SK-N-SH (cell line): ENCODE results near the gene THSD8. TPM values are rescaled to one million over a fixed set of nuclear protein-coding genes. Genes with fewer than 3 reads are reported as not detected.

Experiments used
- CTCF ChIA-PET: fragments of 300-600, 350-600 bp; formaldehyde crosslinking; extraction: SDS; loops from one replicate; lab custom pipeline; 2021; lab: Yijun Ruan, JAX
- POLR2A ChIA-PET: fragments of 350-600 bp; sonication (Branson Sonifier 250); formaldehyde crosslinking; extraction: SDS; loops from one replicate; lab custom pipeline; 2020; ENCODE audit warnings: antibody characterized with exemption, inconsistent platforms; lab: Yijun Ruan, JAX
- DNase-seq: peaks from one replicate; pipeline ENCODE4 v3.0.0; 2012
- H2AFZ ChIP-seq: fragments of 200-600 bp; sonication (generic); 2 replicates; pipeline ENCODE4 v1.8.1; 2016; ENCODE audit warnings: antibody characterized with exemption, mild to moderate bottlenecking, low read depth
- H3F3A ChIP-seq: fragments of 200-600 bp; sonication (generic); replicated peaks from 2 replicates; pipeline ENCODE3; 2016; ENCODE audit warnings: antibody characterized with exemption, mild to moderate bottlenecking; ENCODE audit not compliant: insufficient read depth
- H3K27ac ChIP-seq, 2 experiments: fragments of 200-500 bp in 1 of 2; fragments of 200-600 bp in 1 of 2; sonication (Bioruptor generic) in 1 of 2; sonication (generic), shearing (Covaris generic) in 1 of 2; 2 replicates each; pipeline versions ENCODE4 v1.5.1 to v1.6.1; 2014 to 2016; ENCODE audit warnings: low read depth in 2 of 2, inconsistent platforms in 1 of 2, low read length in 1 of 2, mild to moderate bottlenecking in 1 of 2, mixed read lengths in 1 of 2
- H3K27me3 ChIP-seq: fragments of 200-600 bp; sonication (generic), shearing (Covaris generic); 2 replicates; pipeline ENCODE4 v1.6.1; 2016; ENCODE audit warnings: mixed run types; ENCODE audit not compliant: insufficient read depth
- H3K36me3 ChIP-seq, 2 experiments: fragments of 200-500 bp in 1 of 2; fragments of 200-600 bp in 1 of 2; sonication (Bioruptor generic) in 1 of 2; sonication (generic) in 1 of 2; replicated peaks in 1 of 2; 2 replicates each; pipeline versions ENCODE3 to v1.5.1; 2014 to 2016; ENCODE audit warnings: low read length in 1 of 2, mild to moderate bottlenecking in 1 of 2; ENCODE audit not compliant: insufficient read depth in 2 of 2, control insufficient read depth in 1 of 2
- H3K4me1 ChIP-seq, 2 experiments: fragments of 200-500 bp in 1 of 2; fragments of 200-600 bp in 1 of 2; sonication (Bioruptor generic) in 1 of 2; sonication (generic), shearing (Covaris generic) in 1 of 2; 2 replicates each; pipeline versions ENCODE4 v1.5.1 to v1.6.1; 2014 to 2016; ENCODE audit warnings: low read depth in 1 of 2, low read length in 1 of 2, mixed run types in 1 of 2; ENCODE audit not compliant: insufficient read depth in 2 of 2, control insufficient read depth in 1 of 2
- H3K4me2 ChIP-seq: fragments of 200-600 bp; sonication (generic), shearing (Covaris generic); 2 replicates; pipeline ENCODE4 v1.6.1; 2017; ENCODE audit warnings: mixed run types
- H3K4me3 ChIP-seq, 2 experiments: fragments of 200-500 bp in 1 of 2; fragments of 200-600 bp in 1 of 2; sonication (Bioruptor generic) in 1 of 2; sonication (generic), shearing (Covaris generic) in 1 of 2; 2 replicates each; pipeline versions ENCODE4 v1.5.1 to v1.8.1; 2014 to 2016; ENCODE audit warnings: low read depth in 2 of 2, inconsistent platforms in 1 of 2, low read length in 1 of 2, mild to moderate bottlenecking in 1 of 2, mixed read lengths in 1 of 2, moderate library complexity in 1 of 2
- H3K79me2 ChIP-seq: fragments of 200-600 bp; sonication (generic); 2 replicates; pipeline ENCODE4 v1.8.1; 2017; ENCODE audit warnings: mild to moderate bottlenecking; ENCODE audit not compliant: insufficient read depth
- H3K9ac ChIP-seq: fragments of 200-600 bp; sonication (generic); 2 replicates; pipeline ENCODE4 v1.6.1; 2017; ENCODE audit warnings: mixed run types
- H3K9me2 ChIP-seq: fragments of 200-600 bp; sonication (generic); 2 replicates; pipeline ENCODE4 v1.6.1; 2017; ENCODE audit warnings: mixed run types
- H3K9me3 ChIP-seq: fragments of 200-600 bp; sonication (generic); 2 replicates; pipeline ENCODE4 v1.6.1; 2017; ENCODE audit warnings: mixed run types, mild to moderate bottlenecking, moderate library complexity
- H4K20me1 ChIP-seq: fragments of 200-600 bp; sonication (generic); 2 replicates; pipeline ENCODE4 v1.6.1; 2017; ENCODE audit warnings: mild to moderate bottlenecking, mixed run types; ENCODE audit not compliant: insufficient read depth
- JUND ChIP-seq: IDR thresholded peaks from 2 replicates; pipeline ENCODE4 v1.4.0; 2012
- MEF2A ChIP-seq: IDR thresholded peaks from 2 replicates; pipeline ENCODE4 v1.4.0; 2012; ENCODE audit warnings: low read depth, borderline replicate concordance
- NFIC ChIP-seq: IDR thresholded peaks from 2 replicates; pipeline ENCODE4 v1.4.0; 2012; ENCODE audit warnings: borderline replicate concordance
- RAD21 ChIP-seq: IDR thresholded peaks from 2 replicates; pipeline ENCODE4 v1.6.1; 2012; ENCODE audit warnings: mild to moderate bottlenecking, low read length
- RFX5 ChIP-seq: IDR thresholded peaks from 2 replicates; pipeline ENCODE4 v1.6.1; 2012; ENCODE audit warnings: mild to moderate bottlenecking, improper control_type of control experiment, low read length
- SIN3A ChIP-seq: IDR thresholded peaks from 2 replicates; pipeline ENCODE4 v1.6.1; 2012; ENCODE audit warnings: low read depth, mild to moderate bottlenecking, low read length, moderate library complexity, borderline replicate concordance
- WGBS: methylation state at CpG from one replicate; pipeline ENCODE4 v1.1.6; 2017; ENCODE audit warnings: low lambda C conversion rate; 5-methylcytosine and 5-hydroxymethylcytosine counted together
- polyA plus RNA-seq, 3 experiments: library from polyadenylated mRNA; depleted of rRNA; stranded (reverse); fragments of >200 nt; gene quantifications; 2 replicates each; pipeline ENCODE4 v1.2.3, GENCODE V29; 2012
- TF ChIP-seq, protein P1 (sequence below): fragments of 150-350 bp; IDR thresholded peaks from 2 replicates; pipeline ENCODE4 v1.6.1; 2016; ENCODE audit warnings: mild to moderate bottlenecking, low read depth, low read length
- TF ChIP-seq, protein P2 (sequence below): IDR thresholded peaks from 2 replicates; pipeline ENCODE4; 2012
- TF ChIP-seq, protein P3 (sequence below): IDR thresholded peaks from 2 replicates; pipeline ENCODE4 v1.6.1; 2012; ENCODE audit warnings: mild to moderate bottlenecking, low read depth, low read length, moderate library complexity

THSD8 gene
- polyA plus RNA-seq, 1 of the 3 experiments (the other 2 are of a cell fraction): not detected

DNA sequence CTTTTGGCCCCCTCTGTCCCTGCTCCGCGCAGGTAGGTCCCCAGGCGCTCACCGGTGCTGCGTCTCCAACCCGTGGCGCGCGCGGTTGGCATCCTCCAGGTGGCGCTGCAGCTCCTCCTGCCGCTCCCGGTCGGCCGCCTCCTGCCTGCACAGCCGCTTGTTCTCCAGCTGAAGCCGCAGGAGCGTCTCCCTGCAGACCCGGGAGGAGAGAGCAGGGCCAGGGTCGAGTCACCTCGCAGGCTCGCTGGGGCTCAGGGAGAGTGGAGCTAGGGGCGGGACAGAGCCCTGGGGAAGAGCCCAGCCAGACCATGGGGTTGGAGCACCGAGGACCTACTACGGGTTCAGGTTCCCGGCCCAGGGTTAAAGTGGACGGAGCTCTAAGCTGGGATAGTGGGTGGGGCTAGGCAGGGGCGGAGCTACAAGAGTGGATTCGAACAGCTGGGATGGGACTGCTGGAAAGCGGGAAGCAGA, 35.8 kb upstream of the THSD8 start (continued):
- TF ChIP-seq RAD21: no peak
- no peak for TF ChIP-seq SIN3A

DNA sequence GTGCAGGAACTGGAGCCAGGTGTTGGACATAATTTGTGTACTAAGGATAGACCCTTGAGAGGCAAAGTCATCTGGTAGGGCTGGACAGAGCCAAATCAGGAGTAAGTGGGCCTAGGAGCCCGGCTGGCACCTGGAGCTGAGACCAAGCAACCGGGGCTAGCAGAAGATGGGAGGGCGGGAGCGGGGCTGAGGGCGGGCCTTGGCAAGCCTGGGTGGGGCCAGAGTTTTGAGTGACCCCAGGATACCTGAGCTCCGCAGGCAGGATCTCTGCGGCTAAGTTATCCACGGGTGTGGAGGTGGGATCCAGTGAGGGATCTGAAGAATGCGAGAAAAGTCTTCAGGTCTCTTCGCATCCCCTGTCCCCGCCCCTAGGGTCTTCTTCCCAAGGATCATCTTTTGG, 34.7 kb upstream of the THSD8 start:
- Histone ChIP-seq H3K36me3 (peaks cover 4 to 11% of the 10 kb centered on the region in 2 experiments), H3K4me2 (no peak overlapping the region), H3K9ac (no peak overlapping the region), H3K9me2 (no peaks in the 10 kb centered on the region), H3K9me3 (no peaks in the 10 kb centered on the region), H4K20me1 (no peaks in the 10 kb centered on the region), H3K79me2 (no peaks in the 10 kb centered on the region), H3K4me3 (no peak overlapping the region), H3K27ac (no peak overlapping the region), H3K27me3 (no peaks in the 10 kb centered on the region), H3K4me1 (peaks cover 0 to 12% of the 10 kb centered on the region in 2 experiments; a peak in 1 of 4 replicates), H2AFZ (no peak overlapping the region), H3F3A (no peaks in the 10 kb centered on the region)
- ChIA-PET POLR2A (interaction anchor here (0.6 kb wide), 1 partner anchor 48 kb away, joined by 3 read pairs; no protein-coding TSS in a partner anchor), CTCF (interaction anchor here (0.6 to 17.5 kb wide), 8 partner anchors 8 to 80 kb away, joined by 3 to 321 read pairs (median 10); partner anchors contain the start of genes BEST2, GET3, JUNB and PRDX2)
- WGBS: 93% methylated on average over 11 of the region's 11 CpGs
- DNase-seq: no peak
- TF ChIP-seq MEF2A (no peak), NFIC (no peak)
- TF ChIP-seq, protein P1, sequence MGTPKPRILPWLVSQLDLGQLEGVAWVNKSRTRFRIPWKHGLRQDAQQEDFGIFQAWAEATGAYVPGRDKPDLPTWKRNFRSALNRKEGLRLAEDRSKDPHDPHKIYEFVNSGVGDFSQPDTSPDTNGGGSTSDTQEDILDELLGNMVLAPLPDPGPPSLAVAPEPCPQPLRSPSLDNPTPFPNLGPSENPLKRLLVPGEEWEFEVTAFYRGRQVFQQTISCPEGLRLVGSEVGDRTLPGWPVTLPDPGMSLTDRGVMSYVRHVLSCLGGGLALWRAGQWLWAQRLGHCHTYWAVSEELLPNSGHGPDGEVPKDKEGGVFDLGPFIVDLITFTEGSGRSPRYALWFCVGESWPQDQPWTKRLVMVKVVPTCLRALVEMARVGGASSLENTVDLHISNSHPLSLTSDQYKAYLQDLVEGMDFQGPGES: no peak
- TF ChIP-seq, protein P2, sequence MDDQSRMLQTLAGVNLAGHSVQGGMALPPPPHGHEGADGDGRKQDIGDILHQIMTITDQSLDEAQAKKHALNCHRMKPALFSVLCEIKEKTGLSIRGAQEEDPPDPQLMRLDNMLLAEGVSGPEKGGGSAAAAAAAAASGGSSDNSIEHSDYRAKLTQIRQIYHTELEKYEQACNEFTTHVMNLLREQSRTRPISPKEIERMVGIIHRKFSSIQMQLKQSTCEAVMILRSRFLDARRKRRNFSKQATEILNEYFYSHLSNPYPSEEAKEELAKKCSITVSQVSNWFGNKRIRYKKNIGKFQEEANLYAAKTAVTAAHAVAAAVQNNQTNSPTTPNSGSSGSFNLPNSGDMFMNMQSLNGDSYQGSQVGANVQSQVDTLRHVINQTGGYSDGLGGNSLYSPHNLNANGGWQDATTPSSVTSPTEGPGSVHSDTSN: no peak

DNA sequence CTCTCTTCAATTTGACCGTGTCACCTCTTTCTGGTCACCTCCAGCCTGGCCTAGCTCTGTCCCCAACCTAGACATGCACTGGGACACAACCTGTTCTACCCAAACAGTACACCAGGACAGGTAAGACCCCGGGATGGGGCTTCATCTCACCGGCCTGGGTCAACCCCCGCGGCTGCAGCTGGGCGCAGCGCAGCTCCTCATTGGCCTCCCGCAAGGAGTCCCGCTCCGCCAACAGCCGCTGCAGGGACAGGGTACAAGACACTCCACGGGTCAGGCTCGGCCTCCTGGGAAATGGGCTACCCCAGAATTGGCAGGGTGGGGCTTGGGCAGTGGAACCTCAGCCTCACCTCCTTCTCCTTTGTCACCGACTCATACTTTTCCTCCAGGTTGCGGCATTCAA, 34.2 kb upstream of the THSD8 start:
- DNase-seq: no peak
- no peaks in the 10 kb centered on the region for H3K27me3 ChIP-seq
- H3K4me3 ChIP-seq: no peak overlapping the region
- POLR2A ChIA-PET: no interaction called here
- TF ChIP-seq NFIC (no peak), RAD21 (no peak), RFX5 (no peak), JUND (no peak)
- TF ChIP-seq, protein P3, sequence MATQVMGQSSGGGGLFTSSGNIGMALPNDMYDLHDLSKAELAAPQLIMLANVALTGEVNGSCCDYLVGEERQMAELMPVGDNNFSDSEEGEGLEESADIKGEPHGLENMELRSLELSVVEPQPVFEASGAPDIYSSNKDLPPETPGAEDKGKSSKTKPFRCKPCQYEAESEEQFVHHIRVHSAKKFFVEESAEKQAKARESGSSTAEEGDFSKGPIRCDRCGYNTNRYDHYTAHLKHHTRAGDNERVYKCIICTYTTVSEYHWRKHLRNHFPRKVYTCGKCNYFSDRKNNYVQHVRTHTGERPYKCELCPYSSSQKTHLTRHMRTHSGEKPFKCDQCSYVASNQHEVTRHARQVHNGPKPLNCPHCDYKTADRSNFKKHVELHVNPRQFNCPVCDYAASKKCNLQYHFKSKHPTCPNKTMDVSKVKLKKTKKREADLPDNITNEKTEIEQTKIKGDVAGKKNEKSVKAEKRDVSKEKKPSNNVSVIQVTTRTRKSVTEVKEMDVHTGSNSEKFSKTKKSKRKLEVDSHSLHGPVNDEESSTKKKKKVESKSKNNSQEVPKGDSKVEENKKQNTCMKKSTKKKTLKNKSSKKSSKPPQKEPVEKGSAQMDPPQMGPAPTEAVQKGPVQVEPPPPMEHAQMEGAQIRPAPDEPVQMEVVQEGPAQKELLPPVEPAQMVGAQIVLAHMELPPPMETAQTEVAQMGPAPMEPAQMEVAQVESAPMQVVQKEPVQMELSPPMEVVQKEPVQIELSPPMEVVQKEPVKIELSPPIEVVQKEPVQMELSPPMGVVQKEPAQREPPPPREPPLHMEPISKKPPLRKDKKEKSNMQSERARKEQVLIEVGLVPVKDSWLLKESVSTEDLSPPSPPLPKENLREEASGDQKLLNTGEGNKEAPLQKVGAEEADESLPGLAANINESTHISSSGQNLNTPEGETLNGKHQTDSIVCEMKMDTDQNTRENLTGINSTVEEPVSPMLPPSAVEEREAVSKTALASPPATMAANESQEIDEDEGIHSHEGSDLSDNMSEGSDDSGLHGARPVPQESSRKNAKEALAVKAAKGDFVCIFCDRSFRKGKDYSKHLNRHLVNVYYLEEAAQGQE: no peak
- TF ChIP-seq, protein P2: no peak
- TF ChIP-seq, all 33 proteins: peak for 0
- no peaks in the 10 kb centered on the region for H3K9me3 ChIP-seq
- H2AFZ ChIP-seq: no peak overlapping the region
- CTCF ChIA-PET: interaction anchor here (0.6 to 17.5 kb wide), 7 partner anchors 8 to 50 kb away, joined by 3 to 321 read pairs (median 16); partner anchors contain the start of genes BEST2, GET3, JUNB and PRDX2
- no peak overlapping the region for H3K9ac ChIP-seq
- no peak overlapping the region for H3K27ac ChIP-seq
- H4K20me1 ChIP-seq: no peaks in the 10 kb centered on the region
- H3K4me2 ChIP-seq: no peak overlapping the region
- H3K9me2 ChIP-seq: no peaks in the 10 kb centered on the region
- WGBS: 94% methylated on average over 13 of the region's 15 CpGs
- peaks cover 0 to 17% of the 10 kb centered on the region in 2 experiments; a peak in 1 of 4 replicates for H3K4me1 ChIP-seq
- no peaks in the 10 kb centered on the region for H3K79me2 ChIP-seq
- peaks cover 4 to 7% of the 10 kb centered on the region in 2 experiments for H3K36me3 ChIP-seq
- no peaks in the 10 kb centered on the region for H3F3A ChIP-seq
